ENCODE measurements around the gene CYP46A1.
A peak's percentile ranks its signal among the peaks of the same experiment; 100 is the strongest.
"Not testable (repeated sequence)": the region's sequence is repeated elsewhere in the genome, so short reads cannot be mapped to it uniquely, and the experiment has no call there.

Gene CYP46A1

GRCh38 chr14:99758121-99758821 lies 74.2 kb downstream of the CYP46A1 start:
- Histone ChIP-seq H3K27me3 (ENCODE audit: insufficient read depth, low read length) (no peaks in the 10 kb centered on the region), H3K36me3 (ENCODE audit: insufficient read depth, low read length) (no peaks in the 10 kb centered on the region), H2AFZ (ENCODE audit: low read depth, low read length) (peak overlapping the region; percentile 3), H3K4me3 (ENCODE audit: low read length) (peak overlapping the region; percentile 6), H3K4me1 (ENCODE audit: insufficient read depth, low read length) (peaks cover 27% of the 10 kb centered on the region), H3K9me3 (ENCODE audit: low read length) (no peaks in the 10 kb centered on the region)

DNA sequence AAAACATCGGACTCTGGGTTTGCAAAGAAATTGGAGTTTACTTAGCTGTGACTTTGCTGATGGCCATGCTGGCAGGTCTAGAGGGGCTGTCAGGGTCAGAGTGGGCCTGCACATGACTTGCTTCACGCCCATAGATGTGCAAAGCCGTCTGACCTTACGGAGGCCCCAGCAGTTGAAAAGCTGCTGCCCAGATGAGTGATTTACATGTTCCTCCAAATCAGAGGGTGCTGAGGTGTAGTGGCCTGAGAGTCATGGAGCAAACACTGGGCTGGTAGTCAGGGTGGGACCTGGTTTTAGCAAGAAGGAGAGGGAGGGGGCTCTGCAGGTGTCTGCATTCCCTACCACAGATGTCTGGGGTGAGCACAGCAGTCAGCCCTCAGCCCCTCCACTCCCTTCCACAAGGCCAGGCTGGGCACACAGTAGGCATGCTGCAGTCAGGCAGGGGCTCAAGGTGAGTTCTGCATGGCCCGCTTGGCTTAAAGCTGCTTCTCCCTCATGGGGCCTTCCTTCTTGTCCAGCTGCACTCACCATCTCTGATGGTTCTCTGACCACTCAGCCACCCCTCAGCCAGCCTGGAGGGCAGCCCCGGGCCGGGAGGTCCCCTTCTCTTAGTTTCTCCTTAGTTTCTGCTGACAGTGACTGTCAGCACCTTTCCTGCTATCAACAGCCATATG lies 74.9 kb downstream of the CYP46A1 start:
- Histone ChIP-seq H3K36me3 (ENCODE audit: insufficient read depth, low read length) (no peaks in the 10 kb centered on the region), H2AFZ (ENCODE audit: low read depth, low read length) (peak overlapping the region; percentile 3), H3K4me1 (ENCODE audit: insufficient read depth, low read length) (peaks cover 27% of the 10 kb centered on the region), H3K9me3 (ENCODE audit: low read length) (no peaks in the 10 kb centered on the region), H3K4me3 (ENCODE audit: low read length) (peak overlapping the region; percentile 6), H3K27me3 (ENCODE audit: insufficient read depth, low read length) (no peaks in the 10 kb centered on the region)

DNA sequence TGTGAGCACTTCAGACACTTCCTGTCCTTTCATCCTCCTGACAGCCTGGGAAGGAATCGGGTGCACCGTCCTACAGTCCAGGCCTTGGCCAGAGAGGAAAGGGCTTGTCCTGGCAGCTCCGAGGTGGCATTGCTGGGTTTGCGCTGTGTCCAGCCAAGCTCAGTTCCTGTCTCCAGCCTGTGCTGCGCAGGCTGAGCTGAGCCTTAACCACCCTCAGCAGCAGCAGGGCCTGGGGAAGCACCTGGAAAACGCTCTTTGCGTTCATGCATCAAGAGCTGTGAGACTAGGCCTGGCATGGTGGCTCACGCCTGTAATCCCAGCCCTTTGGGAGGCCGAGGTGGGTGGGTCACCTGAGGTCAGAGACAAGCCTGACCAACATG lies 75.4 kb downstream of the CYP46A1 start:
- H3K36me3 ChIP-seq (ENCODE audit: insufficient read depth, low read length) = no peaks in the 10 kb centered on the region
- peaks cover 27% of the 10 kb centered on the region for H3K4me1 ChIP-seq (ENCODE audit: insufficient read depth, low read length)
- no peaks in the 10 kb centered on the region for H3K27me3 ChIP-seq (ENCODE audit: insufficient read depth, low read length)
- no peaks in the 10 kb centered on the region for H3K9me3 ChIP-seq (ENCODE audit: low read length)
- H3K4me3 ChIP-seq (ENCODE audit: low read length) = no peak overlapping the region
- no peak overlapping the region for H2AFZ ChIP-seq (ENCODE audit: low read depth, low read length)

GRCh38 chr14:99760817-99761216 lies 76.7 kb downstream of the CYP46A1 start:
- Histone ChIP-seq H3K4me3 (ENCODE audit: low read length) (no peak overlapping the region), H3K4me1 (ENCODE audit: insufficient read depth, low read length) (peaks cover 27% of the 10 kb centered on the region), H3K36me3 (ENCODE audit: insufficient read depth, low read length) (no peaks in the 10 kb centered on the region), H3K9me3 (ENCODE audit: low read length) (no peaks in the 10 kb centered on the region), H3K27me3 (ENCODE audit: insufficient read depth, low read length) (no peaks in the 10 kb centered on the region), H2AFZ (ENCODE audit: low read depth, low read length) (no peak overlapping the region)

- not testable (repeated sequence) for H3K36me3 ChIP-seq (ENCODE audit: insufficient read depth, low read length); H2AFZ ChIP-seq (ENCODE audit: low read depth, low read length); H3K9me3 ChIP-seq (ENCODE audit: low read length); H3K27me3 ChIP-seq (ENCODE audit: insufficient read depth, low read length); H3K4me3 ChIP-seq (ENCODE audit: low read length)
- H3K4me1 ChIP-seq (ENCODE audit: insufficient read depth, low read length) = peaks cover 33% of the 10 kb centered on the region
Measured at GRCh38 chr14:99762911-99763310, 78.8 kb downstream of the CYP46A1 start.

- no peak overlapping the region for H2AFZ ChIP-seq (ENCODE audit: low read depth, low read length)
- H3K4me1 ChIP-seq (ENCODE audit: insufficient read depth, low read length) = peaks cover 26% of the 10 kb centered on the region
- H3K9me3 ChIP-seq (ENCODE audit: low read length) = no peaks in the 10 kb centered on the region
- no peak overlapping the region for H3K4me3 ChIP-seq (ENCODE audit: low read length)
- peaks cover 2% of the 10 kb centered on the region for H3K27me3 ChIP-seq (ENCODE audit: insufficient read depth, low read length)
- H3K36me3 ChIP-seq (ENCODE audit: insufficient read depth, low read length) = no peaks in the 10 kb centered on the region
Measured at GRCh38 chr14:99763527-99764221, 79.6 kb downstream of the CYP46A1 start.

GRCh38 chr14:99764222-99764706 lies 80.2 kb downstream of the CYP46A1 start:
- Histone ChIP-seq H3K27me3 (ENCODE audit: insufficient read depth, low read length) (peaks cover 2% of the 10 kb centered on the region), H3K4me3 (ENCODE audit: low read length) (no peak overlapping the region), H2AFZ (ENCODE audit: low read depth, low read length) (no peak overlapping the region), H3K4me1 (ENCODE audit: insufficient read depth, low read length) (peaks cover 20% of the 10 kb centered on the region), H3K36me3 (ENCODE audit: insufficient read depth, low read length) (no peaks in the 10 kb centered on the region), H3K9me3 (ENCODE audit: low read length) (no peaks in the 10 kb centered on the region)

DNA sequence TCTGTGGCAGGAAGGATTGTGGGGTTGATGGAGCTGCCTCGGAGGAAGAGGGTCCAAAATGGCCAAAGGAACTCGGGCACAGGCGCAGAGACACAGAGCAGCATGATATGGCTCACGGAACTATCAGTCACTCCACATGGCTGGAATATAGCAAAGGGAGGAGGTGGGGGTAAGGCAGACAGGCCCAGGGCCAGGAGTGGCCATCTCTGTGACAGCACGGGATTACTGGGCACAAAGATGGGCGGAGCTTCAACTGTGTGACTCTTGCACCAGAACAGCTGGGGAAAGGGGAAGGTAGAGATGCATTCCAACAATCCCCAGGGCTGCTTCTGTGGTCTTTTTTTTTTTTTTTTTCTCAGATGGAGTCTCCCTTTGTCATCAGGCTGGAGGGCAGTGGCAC lies 84.3 kb downstream of the CYP46A1 start:
- no peaks in the 10 kb centered on the region for H3K36me3 ChIP-seq (ENCODE audit: insufficient read depth, low read length)
- no peak overlapping the region for H3K4me3 ChIP-seq (ENCODE audit: low read length)
- no peaks in the 10 kb centered on the region for H3K9me3 ChIP-seq (ENCODE audit: low read length)
- peaks cover 14% of the 10 kb centered on the region for H3K4me1 ChIP-seq (ENCODE audit: insufficient read depth, low read length)
- no peak overlapping the region for H2AFZ ChIP-seq (ENCODE audit: low read depth, low read length)
- H3K27me3 ChIP-seq (ENCODE audit: insufficient read depth, low read length) = peaks cover 2% of the 10 kb centered on the region

GRCh38 chr14:99769123-99769522 lies 85.0 kb downstream of the CYP46A1 start:
- Histone ChIP-seq H2AFZ (ENCODE audit: low read depth, low read length) (no peak overlapping the region), H3K4me1 (ENCODE audit: insufficient read depth, low read length) (peaks cover 22% of the 10 kb centered on the region), H3K36me3 (ENCODE audit: insufficient read depth, low read length) (no peaks in the 10 kb centered on the region), H3K9me3 (ENCODE audit: low read length) (no peaks in the 10 kb centered on the region), H3K27me3 (ENCODE audit: insufficient read depth, low read length) (peaks cover 2% of the 10 kb centered on the region), H3K4me3 (ENCODE audit: low read length) (no peak overlapping the region)

- Histone ChIP-seq H3K4me1 (ENCODE audit: insufficient read depth, low read length) (peaks cover 29% of the 10 kb centered on the region), H3K9me3 (ENCODE audit: low read length) (no peaks in the 10 kb centered on the region), H3K27me3 (ENCODE audit: insufficient read depth, low read length) (peaks cover 2% of the 10 kb centered on the region), H2AFZ (ENCODE audit: low read depth, low read length) (no peak overlapping the region), H3K36me3 (ENCODE audit: insufficient read depth, low read length) (no peaks in the 10 kb centered on the region), H3K4me3 (ENCODE audit: low read length) (no peak overlapping the region)
Measured at GRCh38 chr14:99769799-99770198, 85.7 kb downstream of the CYP46A1 start.

DNA sequence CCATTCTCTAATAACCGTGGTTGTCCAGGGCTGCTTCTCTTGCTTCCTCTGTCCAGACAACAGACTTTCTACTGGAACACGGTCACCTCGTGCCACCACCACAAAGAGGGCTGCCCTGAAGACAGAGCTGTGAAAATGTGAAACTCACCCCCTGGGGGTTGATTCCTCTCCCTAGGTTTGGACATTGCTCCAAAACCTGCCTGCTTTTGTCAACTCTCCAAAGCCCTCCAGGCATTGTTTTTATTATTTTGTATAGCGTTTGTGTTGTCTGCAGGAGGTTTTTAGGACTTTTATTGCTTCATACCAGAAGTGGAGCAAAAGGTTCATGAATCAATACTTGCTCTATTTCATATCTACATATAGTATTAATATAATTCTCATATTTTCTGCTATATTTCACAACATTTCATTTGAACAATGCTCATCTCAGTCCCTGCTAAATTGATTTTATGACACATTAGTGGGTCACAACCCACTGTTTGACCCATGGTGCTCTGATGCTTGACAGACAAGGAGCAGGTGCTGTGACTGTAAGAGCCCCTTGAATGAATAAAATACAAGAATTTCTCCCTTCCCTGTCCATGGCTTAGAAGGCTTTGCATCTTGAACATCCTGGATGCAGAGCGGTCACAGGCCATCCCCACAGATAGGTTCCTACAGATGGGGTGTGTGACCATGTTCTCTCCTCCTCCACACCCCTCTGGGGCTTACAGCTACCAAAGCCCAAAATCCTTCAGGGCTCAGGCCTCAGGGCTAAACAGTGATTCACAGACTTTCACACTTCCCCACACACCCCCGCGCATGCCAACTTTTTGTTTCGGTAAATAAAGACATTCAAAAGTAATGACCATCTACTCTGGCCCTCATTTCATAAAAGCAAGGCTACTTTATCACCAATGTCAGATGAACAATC lies 88.5 kb downstream of the CYP46A1 start:
- Histone ChIP-seq H3K27me3 (ENCODE audit: insufficient read depth, low read length) (no peaks in the 10 kb centered on the region), H3K4me3 (ENCODE audit: low read length) (no peak overlapping the region), H3K4me1 (ENCODE audit: insufficient read depth, low read length) (peaks cover 25% of the 10 kb centered on the region), H3K9me3 (ENCODE audit: low read length) (no peaks in the 10 kb centered on the region), H2AFZ (ENCODE audit: low read depth, low read length) (no peak overlapping the region), H3K36me3 (ENCODE audit: insufficient read depth, low read length) (no peaks in the 10 kb centered on the region)

DNA sequence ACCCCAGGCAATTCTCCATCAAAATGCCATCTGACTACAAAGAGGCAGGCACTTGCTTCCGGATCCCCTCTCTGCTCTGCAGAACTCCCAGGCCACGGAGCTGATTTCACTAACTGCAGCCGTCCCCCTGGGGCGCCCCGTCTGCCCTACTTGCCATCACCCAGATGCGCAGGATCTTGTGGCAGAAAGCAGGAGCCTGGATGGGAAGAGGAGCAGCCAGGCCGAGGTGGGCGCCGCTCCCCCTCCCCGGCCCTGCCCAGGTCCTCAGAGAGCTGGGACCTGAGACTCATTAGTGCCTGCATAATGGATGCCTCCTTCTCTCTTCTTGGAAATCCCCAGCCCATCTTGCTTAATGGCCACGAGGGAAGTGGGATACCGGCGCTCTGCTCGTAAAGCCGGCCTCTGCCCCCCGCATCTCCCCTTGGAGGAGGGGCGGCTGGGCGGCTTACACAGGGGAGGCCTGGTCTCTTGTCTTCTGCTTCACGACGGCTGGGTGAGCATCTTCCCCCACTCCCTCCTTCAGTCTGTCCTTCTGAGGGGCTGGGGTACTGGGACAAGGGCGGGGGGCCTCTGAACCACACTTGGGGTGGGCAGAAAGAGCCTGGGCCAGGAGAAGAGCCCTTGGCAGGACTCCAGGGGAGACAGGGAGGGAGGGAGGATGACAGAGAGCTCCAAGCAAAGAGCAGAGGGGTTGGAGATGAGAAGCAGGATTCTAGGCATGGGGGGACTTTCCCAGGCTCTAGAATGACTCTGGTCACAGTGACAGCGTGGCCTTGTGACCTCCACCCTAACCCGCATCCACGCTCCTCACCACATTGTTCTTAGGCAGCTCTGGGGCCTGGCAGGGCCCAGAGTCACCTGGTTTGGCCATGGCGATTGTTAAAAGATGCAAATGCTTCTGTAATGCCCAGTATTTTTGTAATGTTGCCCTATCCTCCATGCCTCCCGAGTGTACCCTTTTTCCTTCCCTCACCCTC lies 89.7 kb downstream of the CYP46A1 start:
- Histone ChIP-seq H3K36me3 (ENCODE audit: insufficient read depth, low read length) (no peaks in the 10 kb centered on the region), H2AFZ (ENCODE audit: low read depth, low read length) (no peak overlapping the region), H3K27me3 (ENCODE audit: insufficient read depth, low read length) (no peaks in the 10 kb centered on the region), H3K4me3 (ENCODE audit: low read length) (no peak overlapping the region), H3K9me3 (ENCODE audit: low read length) (no peaks in the 10 kb centered on the region), H3K4me1 (ENCODE audit: insufficient read depth, low read length) (peaks cover 25% of the 10 kb centered on the region)
